Endothelial cell (in vitro differentiated cells): ENCODE results near the gene FAM90A1. TPM values are rescaled to one million over a fixed set of nuclear protein-coding genes. Genes with fewer than 3 reads are reported as not detected.

Source experiments
- total RNA-seq: library from RNA; stranded (reverse); fragmentation: NEBNext Ultra II Directional; extraction: Animal tissue kit (Norgen Biotek cat#: 25700); gene quantifications from one replicate; pipeline ENCODE4 v1.2.1, GENCODE V29; 2021; ENCODE audit not compliant: unreplicated experiment

The FAM90A1 gene
- total RNA-seq, 1 donor from 2014 or later, result not detected

Other genes with a start within 250 kb of the FAM90A1 start
- gene FOXJ2, start 194.9 kb downstream of the FAM90A1 start, total RNA-seq, result 42.7 TPM
- 0.49 TPM for gene C3AR1, start 161.3 kb downstream of the FAM90A1 start, total RNA-seq
- 21.7 TPM for gene NECAP1, start 145.3 kb downstream of the FAM90A1 start, total RNA-seq
- gene CLEC4A, start 104.0 kb downstream of the FAM90A1 start, total RNA-seq, result 0.82 TPM
- not detected for gene ZNF705A, start 70.6 kb downstream of the FAM90A1 start, total RNA-seq
- gene CLEC6A, start 228.3 kb upstream of the FAM90A1 start, total RNA-seq, result not detected